ENCODE results near the gene FRAS1. TPM values are rescaled to one million over a fixed set of nuclear protein-coding genes. Genes with fewer than 3 reads are reported as not detected.
A peak's percentile ranks its signal among the peaks of the same experiment; 100 is the strongest.

The FRAS1 gene
- total and polyA plus RNA-seq, 2 of the 8 experiments (the other 6 are each of a cell fraction or from before 2014, with no cell fraction given) = 38.5 to 109 TPM

- Histone ChIP-seq H3K79me2 (ENCODE audit: control insufficient read depth in 1 of 2, insufficient read depth in 2 of 2, low read length in 2 of 2) (no peaks in the 10 kb centered on the region), H3K56ac (replicated peaks; ENCODE audit: insufficient read length, low read depth, low read length) (no peak overlapping the region), H3K36me3 (ENCODE audit: control insufficient read depth in 2 of 4, insufficient read depth in 4 of 4, low read length in 3 of 4) (peaks cover 20 to 89% (median 69%) of the 10 kb centered on the region in 4 experiments), H3K23me2 (ENCODE audit: low read depth, low read length) (no peaks in the 10 kb centered on the region), H3K9ac (replicated peaks in 1 of 4; ENCODE audit: extremely low read depth in 1 of 4, low read depth in 3 of 4, low read length in 3 of 4) (no peak overlapping the region), H3K27me3 (replicated peaks in 1 of 4; ENCODE audit: control insufficient read depth in 3 of 4, extremely low read depth in 1 of 4, insufficient read depth in 3 of 4, low read length in 3 of 4) (no peaks in the 10 kb centered on the region), H2BK15ac (ENCODE audit: low read length) (no peak overlapping the region), H3K4me1 (replicated peaks in 1 of 4; ENCODE audit: control insufficient read depth in 3 of 4, insufficient read depth in 4 of 4, low read length in 3 of 4) (no peaks in the 10 kb centered on the region), H2BK12ac (ENCODE audit: low read depth, low read length) (no peak overlapping the region), H3K4me3 (ENCODE audit: extremely low read depth in 1 of 4, insufficient read depth in 2 of 4, low read depth in 3 of 4, low read length in 4 of 4) (no peak overlapping the region), H4K5ac (ENCODE audit: insufficient read length, low read depth, low read length) (no peak overlapping the region), H2AK5ac (ENCODE audit: low read depth, low read length) (no peak overlapping the region), H4K20me1 (replicated peaks in 1 of 2; ENCODE audit: control insufficient read depth in 1 of 2, insufficient read depth in 2 of 2, low read length in 2 of 2) (peaks cover 0 to 2% of the 10 kb centered on the region in 2 experiments), H2AFZ (ENCODE audit: low read length) (no peak overlapping the region), H3K18ac (ENCODE audit: extremely low read depth, low read length) (no peak overlapping the region), H3K23ac (ENCODE audit: insufficient read length) (no peak overlapping the region), H3K79me1 (ENCODE audit: low read depth, low read length) (no peaks in the 10 kb centered on the region), H2BK120ac (replicated peaks; ENCODE audit: low read depth, low read length) (no peak overlapping the region), H3K9me3 (ENCODE audit: insufficient read depth in 2 of 2, low read depth in 1 of 2, low read length in 1 of 2) (no peaks in the 10 kb centered on the region), H3K4ac (replicated peaks; ENCODE audit: insufficient read length, low read depth, low read length) (no peak overlapping the region), H4K91ac (replicated peaks; ENCODE audit: insufficient read length, low read length) (no peak overlapping the region), H3K27ac (ENCODE audit: low read depth, low read length) (no peak overlapping the region), H2BK20ac (ENCODE audit: low read length) (no peak overlapping the region), H4K8ac (ENCODE audit: extremely low read depth, insufficient read depth, low read length) (no peak overlapping the region), H3K14ac (ENCODE audit: insufficient read length) (no peak overlapping the region), H3K4me2 (ENCODE audit: insufficient read depth in 1 of 2, low read depth in 2 of 2, low read length in 2 of 2) (no peak overlapping the region), H2BK5ac (ENCODE audit: low read depth, low read length) (no peak overlapping the region)
- FAIRE-seq = no peak
- POLR2A ChIA-PET (ENCODE audit: partially characterized antibody) = no interaction called here
- CTCF ChIA-PET (ENCODE audit: partially characterized antibody) = interaction anchor here (1.5 to 3.0 kb wide), 2 partner anchors 10 to 494 kb away, joined by 3 to 8 read pairs; no protein-coding TSS in a partner anchor
- 81% methylated on average over 3 of the region's 3 CpGs; no CpG with 5 or more reads in 1 of the 2 experiments for WGBS, 2 experiments (ENCODE audit: extremely low coverage in 1 of 2, insufficient coverage in 1 of 2, insufficient read length in 1 of 2, insufficient replicate concordance in 2 of 2, low coverage in 1 of 2, low lambda C conversion rate in 2 of 2, missing lambda C conversion rate in 1 of 2)
- TF ChIP-seq POLR2AphosphoS5 (IDR thresholded peaks at IDR 0.05; ENCODE audit: low read depth, low read length) (peak; percentile 24; the same call in 1 of the 2 replicates), JUND (IDR thresholded peaks at IDR 0.05; ENCODE audit: low read length) (no peak)
- DNase-seq (ENCODE audit: low read depth in 1 of 2, low spot score in 2 of 2) = no peak
These were observed 396.9 kb downstream of the FRAS1 start for GRCh38 chr4:78454016-78454415.

Measured in H1 (cell line).